ENCODE measurements around the gene POLR1A. TPM values are rescaled to one million over a fixed set of nuclear protein-coding genes. Genes with fewer than 3 reads are reported as not detected.
A peak's percentile ranks its signal among the peaks of the same experiment; 100 is the strongest.

Gene POLR1A
- 10 to 100 TPM; 25.2 to 29.7 TPM for total RNA-seq

DNA sequence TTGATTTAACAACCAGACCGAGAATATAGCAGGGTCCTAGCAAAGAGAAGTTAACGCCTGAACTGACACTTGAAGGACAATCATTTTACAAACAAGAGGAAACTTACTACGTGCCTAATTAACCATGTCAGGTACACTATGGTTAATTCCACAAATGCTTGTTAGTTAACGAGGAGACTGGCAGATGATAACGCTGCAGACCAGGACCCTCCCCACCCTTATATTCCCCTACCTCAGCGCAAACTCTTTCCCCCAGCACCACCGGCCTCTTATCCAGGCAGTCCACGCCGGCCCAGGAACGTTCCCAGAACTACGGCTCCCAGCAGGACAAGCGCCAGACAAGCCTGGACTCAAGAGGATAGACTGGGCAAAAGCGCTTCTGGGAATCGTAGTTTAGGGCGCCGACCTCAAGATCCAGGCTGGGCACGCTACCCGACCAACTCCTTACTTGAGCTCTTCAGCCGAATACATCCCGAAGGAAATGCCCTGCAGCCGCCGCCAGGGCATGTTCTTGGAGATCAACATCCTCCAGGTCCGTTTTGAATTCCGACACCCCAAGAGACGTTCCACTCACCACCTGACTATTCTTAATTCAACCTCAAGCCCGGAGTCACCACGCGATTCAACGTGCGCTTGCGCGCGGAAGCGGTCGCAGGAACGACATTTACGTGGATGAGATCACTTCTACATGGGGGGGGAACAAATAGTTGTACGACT is at the start of gene POLR1A:
Gene POLR1A (minus strand): TSS at position 635 of the 717 bp plus-strand sequence. CDS start 110 bp downstream, at position 525.
- POLR2A ChIA-PET = interaction anchor here (0.6 to 2.5 kb wide), 42 partner anchors 10 to 566 kb away, joined by 3 to 21 read pairs (median 4); partner anchors contain the start of genes IMMT, KDM3A, MAT2A and MRPL35

DNA sequence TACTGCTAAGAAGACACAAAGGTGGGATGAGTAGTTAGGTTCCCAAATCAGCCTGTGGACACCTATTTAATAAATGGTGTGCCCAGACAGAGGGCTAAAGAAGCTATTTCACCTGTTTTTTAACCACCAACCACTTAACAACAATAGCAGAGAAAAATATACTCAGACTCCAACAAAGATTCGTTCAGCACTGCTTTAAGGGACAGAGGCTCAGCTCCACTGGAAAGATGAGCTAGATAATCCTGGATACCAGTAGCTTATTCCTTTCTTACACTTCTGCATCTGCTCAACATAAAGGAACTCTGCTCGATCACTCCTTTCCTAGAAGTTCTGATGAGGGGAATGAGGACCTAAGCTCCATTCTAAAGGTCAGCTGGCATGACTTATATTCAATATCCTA is 44.8 kb upstream of the POLR1A start:
- H3K4me3 Mint-ChIP-seq = no peak overlapping the region
- POLR2A ChIA-PET = interaction anchor here (0.6 to 1.5 kb wide), 3 partner anchors 12 to 451 kb away, joined by 3 to 5 read pairs (median 4); no protein-coding TSS in a partner anchor
- no peak for DNase-seq
- CTCF ChIA-PET = interaction anchor here (1.1 to 2.5 kb wide), 3 partner anchors 62 to 814 kb away, joined by 3 to 8 read pairs (median 5); no protein-coding TSS in a partner anchor
- no peak overlapping the region for H3K27ac Mint-ChIP-seq
- H3K4me1 Mint-ChIP-seq = peaks cover 1% of the 10 kb centered on the region
- no peaks in the 10 kb centered on the region for H3K9me3 Mint-ChIP-seq
- no peaks in the 10 kb centered on the region for H3K27me3 Mint-ChIP-seq
- peaks cover 75% of the 10 kb centered on the region for H3K36me3 Mint-ChIP-seq (ENCODE audit: low read depth)

More for the DNA sequence above, at the start of gene POLR1A:
- H3K36me3 Mint-ChIP-seq (ENCODE audit: low read depth) = peaks cover 51% of the 10 kb centered on the region
- H3K9me3 Mint-ChIP-seq = peaks cover 3% of the 10 kb centered on the region
- H3K4me3 Mint-ChIP-seq = peak within 1 kb of the TSS; percentile 80
- peaks cover 58% of the 10 kb centered on the region for H3K4me1 Mint-ChIP-seq
- peak within 1 kb of the TSS; percentile 92 for H3K27ac Mint-ChIP-seq
- CTCF ChIA-PET = interaction anchor here (0.9 to 2.9 kb wide), 9 partner anchors 11 to 278 kb away, joined by 3 to 17 read pairs (median 6); no protein-coding TSS in a partner anchor
- peak; percentile 89 for DNase-seq
- no peaks in the 10 kb centered on the region for H3K27me3 Mint-ChIP-seq

DNA sequence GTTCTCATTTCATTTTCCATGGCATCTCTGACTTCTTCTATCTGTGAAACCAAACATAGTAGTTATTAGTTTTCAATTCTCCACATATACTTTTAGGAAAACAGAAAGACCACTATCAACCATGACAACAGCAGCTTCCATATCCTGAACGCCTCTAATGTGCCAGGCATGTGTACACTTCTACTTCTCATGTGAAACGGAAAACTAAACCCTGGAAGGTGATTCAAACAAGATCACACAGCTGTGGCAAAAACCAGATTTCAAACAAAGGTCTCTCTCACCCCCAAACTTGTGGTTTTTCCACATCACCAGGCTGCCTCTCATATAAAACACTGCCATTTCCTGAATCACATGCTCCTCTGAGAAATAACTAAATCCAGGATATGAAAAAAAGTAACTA is 42.1 kb upstream of the POLR1A start:
- Mint-ChIP-seq H3K9me3 (no peaks in the 10 kb centered on the region), H3K36me3 (ENCODE audit: low read depth) (peaks cover 80% of the 10 kb centered on the region), H3K4me1 (peaks cover 1% of the 10 kb centered on the region), H3K27ac (peak overlapping the region; percentile 51), H3K4me3 (no peak overlapping the region), H3K27me3 (no peaks in the 10 kb centered on the region)
- CTCF ChIA-PET = interaction anchor here (0.9 kb wide), 1 partner anchor 511 kb away, joined by 3 read pairs; no protein-coding TSS in a partner anchor
- POLR2A ChIA-PET = interaction anchor here (1.3 kb wide), 2 partner anchors 9 to 37 kb away, joined by 3 to 4 read pairs; no protein-coding TSS in a partner anchor
- DNase-seq = no peak

DNA sequence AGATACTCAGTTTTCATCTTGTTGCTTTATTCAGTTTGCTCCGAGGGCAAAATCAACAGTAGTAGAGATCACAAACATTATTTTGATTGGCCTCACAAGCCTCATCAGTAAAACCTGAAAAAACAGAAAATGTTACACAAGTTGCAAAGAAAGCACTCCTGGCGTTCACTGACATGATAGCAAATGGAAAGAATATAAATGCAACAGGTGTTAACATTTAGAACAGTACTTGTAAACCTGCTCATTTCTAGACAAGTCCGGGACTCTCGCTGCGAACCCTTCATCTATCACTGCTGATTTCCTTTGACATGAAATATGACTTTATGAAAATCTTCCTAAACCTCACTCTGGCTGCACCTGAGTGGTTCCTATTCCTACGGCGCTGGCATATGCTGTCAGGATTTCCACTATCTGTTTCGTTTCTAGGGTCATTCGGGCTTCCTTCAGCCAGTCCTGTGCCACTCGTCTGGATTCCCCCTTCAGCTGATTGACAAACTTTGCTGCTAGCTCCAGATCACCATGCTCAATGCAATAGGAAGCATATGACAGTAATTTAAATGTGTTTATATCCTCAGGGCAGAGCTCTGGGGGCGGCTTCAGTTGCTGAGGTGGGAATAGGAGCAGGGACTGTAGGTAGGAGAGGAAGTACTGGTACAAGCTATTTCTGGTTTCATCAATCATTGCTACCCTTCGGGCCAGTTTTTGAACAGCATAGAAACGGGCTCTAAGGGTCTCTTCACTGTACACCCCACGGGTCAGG is 38.4 kb upstream of the POLR1A start:
- Mint-ChIP-seq H3K9me3 (no peaks in the 10 kb centered on the region), H3K36me3 (ENCODE audit: low read depth) (peaks cover 76% of the 10 kb centered on the region), H3K4me3 (no peak overlapping the region), H3K4me1 (peaks cover 8% of the 10 kb centered on the region), H3K27me3 (no peaks in the 10 kb centered on the region), H3K27ac (no peak overlapping the region)
- ChIA-PET POLR2A (interaction anchor here (1.3 to 1.4 kb wide), 2 partner anchors 38 to 41 kb away, joined by 3 read pairs; partner anchors contain the start of genes POLR1A and PTCD3), CTCF (interaction anchor here (0.9 kb wide), 1 partner anchor 416 kb away, joined by 3 read pairs; no protein-coding TSS in a partner anchor)
- DNase-seq = no peak

DNA sequence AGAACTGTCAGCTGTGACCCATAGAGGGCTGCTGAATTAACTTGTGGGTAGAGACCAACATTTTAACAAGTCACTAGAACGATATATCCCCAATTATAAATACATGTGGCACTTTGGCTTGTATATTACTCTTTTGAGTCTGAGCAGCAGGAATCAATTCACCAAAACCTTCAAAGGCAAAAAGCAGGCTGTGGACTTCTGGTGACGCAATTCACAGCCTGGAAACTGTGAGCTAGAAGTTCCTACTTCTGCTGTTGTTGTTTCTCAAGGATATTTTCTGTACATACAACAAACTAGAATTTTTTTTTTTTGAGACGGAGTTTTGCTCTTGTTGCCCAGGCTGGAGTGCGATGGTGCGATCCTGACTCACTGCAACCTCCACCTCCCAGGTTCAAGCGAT is 37.6 kb upstream of the POLR1A start:
- Mint-ChIP-seq H3K27ac (no peak overlapping the region), H3K9me3 (no peaks in the 10 kb centered on the region), H3K27me3 (no peaks in the 10 kb centered on the region), H3K4me3 (no peak overlapping the region), H3K4me1 (peaks cover 11% of the 10 kb centered on the region), H3K36me3 (ENCODE audit: low read depth) (peaks cover 76% of the 10 kb centered on the region)
- ChIA-PET POLR2A (interaction anchor here (1.3 kb wide), 1 partner anchor 37 kb away, joined by 3 read pairs; the partner anchor contains the start of genes POLR1A and PTCD3), CTCF (no interaction called here)
- no peak for DNase-seq

DNA sequence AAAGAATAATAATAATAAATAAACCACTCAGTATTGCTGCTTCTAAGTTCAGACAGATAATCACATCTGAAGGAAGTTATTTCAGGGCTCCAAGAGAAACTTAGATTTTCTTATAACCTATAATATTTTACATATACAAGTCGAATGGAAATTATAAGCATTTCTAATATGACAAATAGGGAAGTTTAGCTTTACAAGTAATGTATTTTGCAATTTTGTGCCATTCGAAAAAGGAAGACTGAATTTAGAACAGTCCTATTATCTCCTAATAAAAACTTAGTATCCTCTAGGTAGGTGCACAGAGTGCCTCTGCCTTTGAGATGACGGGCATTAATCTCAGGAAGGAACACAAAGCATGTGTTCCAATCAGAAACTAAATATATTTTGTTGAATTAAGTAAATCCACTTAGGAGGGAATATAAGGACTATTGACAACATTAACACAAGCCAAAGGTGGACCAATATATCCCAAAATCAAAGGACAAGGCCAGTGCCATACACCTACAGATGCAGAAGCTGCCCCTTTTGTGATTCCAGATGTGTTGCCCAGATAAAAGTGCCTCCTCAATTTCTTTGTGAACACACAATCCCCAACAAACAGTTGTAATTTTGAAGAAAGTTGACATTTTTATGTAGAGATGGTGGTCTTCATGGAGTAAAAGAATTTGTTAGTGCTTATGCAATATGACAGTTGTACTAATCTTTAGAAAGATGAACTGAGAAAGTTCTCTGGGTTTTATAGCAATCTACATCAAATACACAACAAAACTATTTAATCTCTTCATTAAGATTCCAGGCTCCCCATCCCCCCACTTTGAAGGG is 37.0 kb upstream of the POLR1A start:
- H3K9me3 Mint-ChIP-seq = no peaks in the 10 kb centered on the region
- H3K4me1 Mint-ChIP-seq = peaks cover 11% of the 10 kb centered on the region
- H3K4me3 Mint-ChIP-seq = no peak overlapping the region
- DNase-seq = no peak
- peak overlapping the region; percentile 10 for H3K27ac Mint-ChIP-seq
- peaks cover 75% of the 10 kb centered on the region for H3K36me3 Mint-ChIP-seq (ENCODE audit: low read depth)
- POLR2A ChIA-PET = interaction anchor here (1.3 kb wide), 1 partner anchor 37 kb away, joined by 3 read pairs; the partner anchor contains the start of genes POLR1A and PTCD3
- no peaks in the 10 kb centered on the region for H3K27me3 Mint-ChIP-seq
- CTCF ChIA-PET = no interaction called here

DNA sequence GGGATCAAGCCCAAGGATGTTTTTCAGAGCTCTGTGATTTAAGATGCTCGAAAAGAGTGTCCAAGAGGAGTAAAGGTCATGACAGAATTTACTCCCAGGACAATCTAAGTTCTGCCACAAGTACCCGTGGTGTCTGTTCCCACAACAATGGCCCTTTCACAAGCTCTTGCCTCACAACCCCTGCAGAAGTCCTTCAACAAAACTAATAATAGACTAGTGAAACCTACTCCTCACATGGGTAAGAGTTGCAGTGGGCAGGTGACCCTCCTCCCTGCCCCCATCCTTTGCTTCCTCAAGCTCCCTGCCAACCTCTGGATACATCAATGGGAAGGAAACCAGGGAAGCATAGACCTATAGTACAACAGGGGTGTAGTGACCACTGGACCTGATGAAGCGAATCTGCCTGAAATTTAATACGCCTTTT is 35.3 kb upstream of the POLR1A start:
- peaks cover 83% of the 10 kb centered on the region for H3K36me3 Mint-ChIP-seq (ENCODE audit: low read depth)
- no peaks in the 10 kb centered on the region for H3K27me3 Mint-ChIP-seq
- ChIA-PET POLR2A (interaction anchor here (1.1 kb wide), 1 partner anchor 25 kb away, joined by 3 read pairs; no protein-coding TSS in a partner anchor), CTCF (no interaction called here)
- no peaks in the 10 kb centered on the region for H3K9me3 Mint-ChIP-seq
- H3K4me3 Mint-ChIP-seq = no peak overlapping the region
- no peak for DNase-seq
- H3K27ac Mint-ChIP-seq = no peak overlapping the region
- peaks cover 11% of the 10 kb centered on the region for H3K4me1 Mint-ChIP-seq

DNA sequence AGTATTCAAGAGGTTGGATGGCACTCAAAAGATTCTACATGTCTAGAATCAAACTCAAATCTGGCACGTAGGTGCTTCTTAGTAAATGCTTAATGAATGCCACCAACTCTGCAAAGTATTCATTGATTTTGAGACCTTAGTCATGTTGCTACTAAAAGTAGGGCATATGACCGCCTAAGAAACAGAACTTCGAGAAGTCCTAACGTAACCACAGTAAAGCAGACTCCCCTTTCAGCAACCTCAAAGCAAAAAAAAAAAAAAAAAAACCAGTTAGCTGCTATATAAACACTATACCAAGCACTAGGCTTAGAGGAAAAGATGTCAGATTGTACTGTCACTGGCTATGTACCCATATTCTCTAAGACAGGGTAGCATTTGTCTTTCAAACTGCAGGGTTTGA is 34.3 kb upstream of the POLR1A start:
- Mint-ChIP-seq H3K9me3 (no peaks in the 10 kb centered on the region), H3K36me3 (ENCODE audit: low read depth) (peaks cover 87% of the 10 kb centered on the region), H3K4me3 (no peak overlapping the region), H3K27me3 (no peaks in the 10 kb centered on the region), H3K4me1 (peaks cover 11% of the 10 kb centered on the region), H3K27ac (peak overlapping the region; percentile 40)
- CTCF ChIA-PET = no interaction called here
- POLR2A ChIA-PET = no interaction called here
- no peak for DNase-seq

DNA sequence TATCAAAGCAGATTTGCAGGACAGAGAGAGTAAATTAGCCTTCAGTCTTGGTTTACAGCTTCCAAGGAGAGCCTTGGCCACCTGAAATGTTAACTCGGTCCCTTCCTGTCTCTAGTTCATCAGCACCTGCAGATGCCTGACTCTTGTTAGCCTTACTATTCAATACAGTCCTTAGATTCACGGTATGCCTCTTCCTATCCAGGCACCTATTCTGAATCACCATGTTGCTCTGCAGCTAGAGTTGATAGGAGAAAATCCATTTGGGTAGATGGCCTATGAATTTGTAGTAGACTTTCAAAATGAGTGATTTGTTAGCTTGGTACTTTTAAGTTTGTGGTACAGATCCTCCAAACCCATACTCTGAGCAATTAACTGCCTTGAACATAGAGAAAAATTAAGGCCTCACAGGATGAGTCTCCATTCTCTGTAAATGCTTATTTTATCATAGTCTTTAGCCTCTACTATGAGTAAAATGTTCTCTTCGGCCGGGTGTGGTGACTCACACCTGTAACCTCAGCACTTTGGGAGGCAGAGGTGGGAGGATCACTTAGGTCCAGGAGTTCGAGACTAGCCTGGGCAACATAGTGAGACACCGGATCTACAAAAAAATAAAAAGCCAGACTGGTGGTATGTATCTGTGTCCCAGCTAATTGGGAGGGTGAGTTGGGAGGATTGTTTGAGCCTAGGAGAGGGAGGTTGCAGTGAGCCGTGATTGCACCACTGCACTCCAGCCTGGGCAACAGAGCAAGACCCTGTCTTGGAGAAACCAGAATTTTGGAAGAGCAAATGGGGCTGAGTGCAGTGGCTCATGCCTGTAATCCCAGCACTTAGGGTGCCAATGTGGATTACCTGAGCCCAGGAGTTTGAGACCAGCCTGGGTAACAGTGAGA is 33.3 kb upstream of the POLR1A start:
- POLR2A ChIA-PET = interaction anchor here (0.9 to 1.9 kb wide), 3 partner anchors 18 to 33 kb away, joined by 3 to 5 read pairs (median 3); partner anchors contain the start of gene PTCD3
- H3K9me3 Mint-ChIP-seq = no peaks in the 10 kb centered on the region
- H3K27me3 Mint-ChIP-seq = no peaks in the 10 kb centered on the region
- peak overlapping the region; percentile 35 for H3K27ac Mint-ChIP-seq
- H3K36me3 Mint-ChIP-seq (ENCODE audit: low read depth) = peaks cover 87% of the 10 kb centered on the region
- no peak for DNase-seq
- CTCF ChIA-PET = no interaction called here
- H3K4me1 Mint-ChIP-seq = peaks cover 11% of the 10 kb centered on the region
- H3K4me3 Mint-ChIP-seq = no peak overlapping the region

DNA sequence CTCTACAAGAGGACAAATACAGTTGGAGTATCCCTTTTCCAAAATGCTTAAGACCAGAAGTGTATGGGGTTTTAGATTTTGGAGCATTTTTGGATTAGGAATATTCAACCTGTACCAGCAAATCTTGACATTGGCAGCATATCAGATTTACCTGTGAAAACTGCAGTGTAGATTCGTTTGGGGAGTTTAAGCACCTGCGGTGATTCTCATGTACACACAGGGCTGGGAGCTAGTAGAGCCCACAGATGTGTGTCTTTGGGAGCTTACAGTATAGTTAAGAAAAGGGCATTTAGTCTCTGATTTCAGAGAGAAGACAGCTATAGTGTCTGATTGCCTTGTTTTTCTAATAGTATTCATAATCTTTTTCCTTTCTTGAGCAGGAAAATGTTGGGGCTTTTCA is 30.5 kb upstream of the POLR1A start:
- H3K27me3 Mint-ChIP-seq = no peaks in the 10 kb centered on the region
- no peak for DNase-seq
- ChIA-PET POLR2A (interaction anchor here (1.4 to 1.5 kb wide), 2 partner anchors 17 to 30 kb away, joined by 4 to 10 read pairs; partner anchors contain the start of genes POLR1A and PTCD3), CTCF (interaction anchor here (1.4 kb wide), 1 partner anchor 56 kb away, joined by 3 read pairs; no protein-coding TSS in a partner anchor)
- H3K9me3 Mint-ChIP-seq = no peaks in the 10 kb centered on the region
- H3K4me3 Mint-ChIP-seq = no peak overlapping the region
- H3K4me1 Mint-ChIP-seq = peaks cover 11% of the 10 kb centered on the region
- H3K27ac Mint-ChIP-seq = no peak overlapping the region
- H3K36me3 Mint-ChIP-seq (ENCODE audit: low read depth) = peaks cover 94% of the 10 kb centered on the region

DNA sequence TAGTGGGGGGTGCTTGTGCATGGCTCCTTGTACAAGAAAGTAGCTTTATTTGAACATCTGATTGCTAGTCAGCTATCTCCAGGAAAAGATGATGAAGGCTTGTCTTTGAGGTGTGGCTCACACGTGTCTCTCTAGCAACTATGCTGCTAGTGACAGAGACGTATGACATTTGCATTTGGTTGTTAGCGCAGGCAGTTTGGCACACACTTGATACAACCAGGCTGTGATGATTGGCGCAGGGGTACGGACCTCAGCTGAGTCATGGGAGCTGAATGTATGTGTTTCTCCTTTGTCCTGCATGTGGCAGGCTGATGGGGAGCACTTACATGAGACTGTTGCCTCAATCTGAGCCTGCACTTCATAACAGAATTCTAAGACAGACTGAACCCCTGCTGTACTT is 30.0 kb upstream of the POLR1A start:
- CTCF ChIA-PET = no interaction called here
- no peaks in the 10 kb centered on the region for H3K9me3 Mint-ChIP-seq
- no peak for DNase-seq
- H3K4me1 Mint-ChIP-seq = peaks cover 11% of the 10 kb centered on the region
- POLR2A ChIA-PET = interaction anchor here (1.4 to 1.5 kb wide), 2 partner anchors 17 to 29 kb away, joined by 4 to 10 read pairs; partner anchors contain the start of genes POLR1A and PTCD3
- no peaks in the 10 kb centered on the region for H3K27me3 Mint-ChIP-seq
- H3K36me3 Mint-ChIP-seq (ENCODE audit: low read depth) = peaks cover 93% of the 10 kb centered on the region
- no peak overlapping the region for H3K4me3 Mint-ChIP-seq
- H3K27ac Mint-ChIP-seq = peak overlapping the region; percentile 23
